ENCODE results near the gene ZNHIT3.

DNA sequence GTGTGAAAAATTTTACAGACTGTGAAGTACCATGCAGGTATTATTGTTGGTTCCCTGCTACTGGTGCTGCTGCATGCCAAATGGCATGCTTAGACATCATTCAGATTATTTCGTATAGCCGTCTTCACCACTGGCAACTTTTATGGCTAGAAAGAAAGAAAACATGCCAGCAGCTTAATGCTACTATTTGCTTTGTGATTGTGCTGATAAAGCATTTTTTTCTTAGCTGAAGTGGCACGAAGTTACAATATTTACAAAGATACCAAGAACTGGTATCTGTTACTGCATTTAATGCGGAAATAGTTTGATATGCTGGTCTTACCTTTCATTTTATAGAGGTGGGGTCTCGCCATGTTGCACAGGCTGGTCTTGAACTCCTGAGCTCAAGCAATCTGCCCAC lies 8.2 kb downstream of the ZNHIT3 start:
- TF ChIP-seq, protein P1, sequence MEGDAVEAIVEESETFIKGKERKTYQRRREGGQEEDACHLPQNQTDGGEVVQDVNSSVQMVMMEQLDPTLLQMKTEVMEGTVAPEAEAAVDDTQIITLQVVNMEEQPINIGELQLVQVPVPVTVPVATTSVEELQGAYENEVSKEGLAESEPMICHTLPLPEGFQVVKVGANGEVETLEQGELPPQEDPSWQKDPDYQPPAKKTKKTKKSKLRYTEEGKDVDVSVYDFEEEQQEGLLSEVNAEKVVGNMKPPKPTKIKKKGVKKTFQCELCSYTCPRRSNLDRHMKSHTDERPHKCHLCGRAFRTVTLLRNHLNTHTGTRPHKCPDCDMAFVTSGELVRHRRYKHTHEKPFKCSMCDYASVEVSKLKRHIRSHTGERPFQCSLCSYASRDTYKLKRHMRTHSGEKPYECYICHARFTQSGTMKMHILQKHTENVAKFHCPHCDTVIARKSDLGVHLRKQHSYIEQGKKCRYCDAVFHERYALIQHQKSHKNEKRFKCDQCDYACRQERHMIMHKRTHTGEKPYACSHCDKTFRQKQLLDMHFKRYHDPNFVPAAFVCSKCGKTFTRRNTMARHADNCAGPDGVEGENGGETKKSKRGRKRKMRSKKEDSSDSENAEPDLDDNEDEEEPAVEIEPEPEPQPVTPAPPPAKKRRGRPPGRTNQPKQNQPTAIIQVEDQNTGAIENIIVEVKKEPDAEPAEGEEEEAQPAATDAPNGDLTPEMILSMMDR (IDR thresholded peaks at IDR 0.05) = no peak
- no peak for TF ChIP-seq EZH2 (IDR thresholded peaks at IDR 0.05)
- TF ChIP-seq EZH2phosphoT487 (IDR thresholded peaks at IDR 0.05) = no peak

Data from neural progenitor cell (in vitro differentiated cells).